OCI-LY7 (cell line): ENCODE results near the gene KIAA1671. TPM values are rescaled to one million over a fixed set of nuclear protein-coding genes. Genes with fewer than 3 reads are reported as not detected.

ENCODE experiments used
- BruUV-seq: library from RNA; stranded (reverse); fragments of 400-500 nt; replicated peaks from 2 replicates; lab custom pipeline; 2021; lab: Mats Ljungman, UMichigan
- CTCF ChIA-PET: fragments of 300-600 bp; sonication (Branson Sonifier 250); formaldehyde crosslinking; loops from one replicate; lab custom pipeline; 2022; ENCODE audit warnings: antibody characterized with exemption; ENCODE audit not compliant: unreplicated experiment; lab: Charles Lee
- POLR2A ChIA-PET: fragments of 300-600 bp; sonication (Branson Sonifier 250); formaldehyde crosslinking; loops from one replicate; lab custom pipeline; 2022; ENCODE audit warnings: antibody characterized with exemption; lab: Charles Lee
- DNase-seq: peaks from one replicate; pipeline ENCODE4 v3.0.0-alpha.2; 2015; ENCODE audit warnings: low spot score
- H2AFZ ChIP-seq: fragments of 200-600 bp; sonication (generic), shearing (Covaris generic); 2 replicates; pipeline ENCODE4 v1.6.1; 2014; ENCODE audit warnings: mild to moderate bottlenecking, antibody characterized with exemption, low read length, moderate library complexity
- H3K27ac ChIP-seq: fragments of 200-600 bp; sonication (generic); 2 replicates; pipeline ENCODE4 v1.5.1; 2014; ENCODE audit warnings: mixed run types, low read depth, mild to moderate bottlenecking, moderate library complexity, low read length, inconsistent platforms; ENCODE audit not compliant: poor library complexity, severe bottlenecking
- H3K36me3 ChIP-seq: fragments of 200-600 bp; sonication (generic); 2 replicates; pipeline ENCODE4 v1.6.1; 2014; ENCODE audit warnings: mild to moderate bottlenecking, antibody characterized with exemption, low read length, moderate library complexity, mixed read lengths; ENCODE audit not compliant: insufficient read depth
- H3K4me1 ChIP-seq: fragments of 200-600 bp; sonication (generic); 2 replicates; pipeline ENCODE4 v1.5.1; 2014; ENCODE audit warnings: mild to moderate bottlenecking, low read length; ENCODE audit not compliant: insufficient read depth, poor library complexity, severe bottlenecking
- H3K4me2 ChIP-seq: fragments of 200-600 bp; sonication (generic); 2 replicates; pipeline ENCODE4 v1.6.1; 2014; ENCODE audit warnings: mild to moderate bottlenecking, low read length
- H3K4me3 ChIP-seq: fragments of 200-600 bp; sonication (generic); 2 replicates; pipeline ENCODE4 v1.5.1; 2014; ENCODE audit warnings: mild to moderate bottlenecking, low read depth, low read length; ENCODE audit not compliant: poor library complexity, severe bottlenecking
- H3K79me2 ChIP-seq: fragments of 200-600 bp; sonication (generic); 2 replicates; pipeline ENCODE4 v1.6.1; 2016; ENCODE audit warnings: low read depth, mild to moderate bottlenecking, low read length, moderate library complexity, mixed read lengths; ENCODE audit not compliant: insufficient read depth
- H3K9me2 ChIP-seq: fragments of 200-600 bp; sonication (generic); 2 replicates; pipeline ENCODE4 v1.6.1; 2016; ENCODE audit warnings: mild to moderate bottlenecking, low read length, mixed read lengths; ENCODE audit not compliant: insufficient read depth
- H3K9me3 ChIP-seq: fragments of 200-600 bp; sonication (generic); 2 replicates; pipeline ENCODE4 v1.6.1; 2014; ENCODE audit warnings: mild to moderate bottlenecking, mixed run types, low read length, mixed read lengths
- H4K20me1 ChIP-seq: fragments of 200-600 bp; sonication (generic); 2 replicates; pipeline ENCODE4 v1.6.1; 2014; ENCODE audit warnings: mild to moderate bottlenecking, antibody characterized with exemption, low read length, moderate library complexity, mixed read lengths; ENCODE audit not compliant: insufficient read depth
- EZH2phosphoT487 ChIP-seq: fragments of 200-600 bp; sonication (generic); IDR thresholded peaks from 2 replicates; pipeline ENCODE4 v1.6.1; 2018; ENCODE audit warnings: low read depth, borderline replicate concordance, mild to moderate bottlenecking, mixed run types, antibody characterized with exemption, low read length, moderate library complexity, mixed read lengths
- intact Hi-C: fragments of 100-400 bp; cut with micrococcal nuclease; formaldehyde crosslinking; loops from one replicate; pipeline ENCODE4 v1.10.0; 2022; ENCODE audit not compliant: unreplicated experiment
- total RNA-seq, 2 experiments: library from RNA; depleted of rRNA in 1 of 2; stranded (reverse); fragments of >200 nt in 1 of 2; shearing (Covaris generic) in 1 of 2; gene quantifications; 2 replicates each; pipeline ENCODE4 v1.2.3, GENCODE V29; 2014 to 2022
- TF ChIP-seq, protein P1 (sequence below): fragments of 200-600 bp; sonication (generic); conservative IDR thresholded peaks from 2 replicates; pipeline ENCODE4 v1.5.1; 2014; ENCODE audit warnings: mild to moderate bottlenecking, antibody characterized with exemption, low read length, moderate library complexity, mixed read lengths

KIAA1671 gene
- total RNA-seq, 2 experiments from 2014 or later = not detected

DNA sequence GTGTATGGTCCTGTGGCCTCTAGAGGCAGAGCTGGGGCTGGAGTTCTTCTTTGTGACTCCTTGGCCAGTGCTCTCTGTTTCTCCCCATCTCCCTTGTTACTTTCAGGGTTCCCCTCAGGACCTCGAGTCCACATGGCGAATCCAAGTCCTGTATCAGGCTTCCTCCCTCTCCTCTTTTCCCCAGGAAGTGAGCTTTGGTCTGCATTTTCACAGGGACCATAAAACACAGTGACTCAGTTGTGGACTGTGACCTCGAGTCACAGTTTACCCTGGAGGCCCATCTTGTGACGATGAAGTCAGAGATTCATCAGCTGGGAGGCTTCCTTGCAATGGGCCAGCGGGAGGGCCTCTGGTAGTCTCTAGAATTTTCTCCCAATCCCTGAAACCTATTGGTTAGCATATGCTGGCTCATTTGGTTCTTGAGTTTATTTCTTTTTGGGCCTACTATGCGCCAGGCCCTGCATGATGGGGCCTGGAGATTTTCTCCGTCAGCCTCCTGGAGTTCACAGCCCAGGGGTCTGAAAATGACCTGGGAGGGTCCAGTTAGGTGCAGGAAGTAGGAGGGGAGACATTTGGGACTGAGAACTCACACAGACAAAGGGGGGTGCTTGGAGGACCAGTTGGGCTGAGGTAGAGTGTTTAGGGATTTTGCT lies 100.8 kb downstream of the KIAA1671 start:
- no TSS peak for BruUV-seq
- ChIA-PET POLR2A (no interaction called here), CTCF (interaction anchor here (0.5 kb wide), 1 partner anchor 358 kb away, joined by 4 read pairs; no protein-coding TSS in a partner anchor)
- H3K4me2 ChIP-seq = no peak overlapping the region
- H3K4me1 ChIP-seq = no peaks in the 10 kb centered on the region
- intact Hi-C loops = no loop called here
- TF ChIP-seq EZH2phosphoT487 = no peak
- TF ChIP-seq, protein P1, sequence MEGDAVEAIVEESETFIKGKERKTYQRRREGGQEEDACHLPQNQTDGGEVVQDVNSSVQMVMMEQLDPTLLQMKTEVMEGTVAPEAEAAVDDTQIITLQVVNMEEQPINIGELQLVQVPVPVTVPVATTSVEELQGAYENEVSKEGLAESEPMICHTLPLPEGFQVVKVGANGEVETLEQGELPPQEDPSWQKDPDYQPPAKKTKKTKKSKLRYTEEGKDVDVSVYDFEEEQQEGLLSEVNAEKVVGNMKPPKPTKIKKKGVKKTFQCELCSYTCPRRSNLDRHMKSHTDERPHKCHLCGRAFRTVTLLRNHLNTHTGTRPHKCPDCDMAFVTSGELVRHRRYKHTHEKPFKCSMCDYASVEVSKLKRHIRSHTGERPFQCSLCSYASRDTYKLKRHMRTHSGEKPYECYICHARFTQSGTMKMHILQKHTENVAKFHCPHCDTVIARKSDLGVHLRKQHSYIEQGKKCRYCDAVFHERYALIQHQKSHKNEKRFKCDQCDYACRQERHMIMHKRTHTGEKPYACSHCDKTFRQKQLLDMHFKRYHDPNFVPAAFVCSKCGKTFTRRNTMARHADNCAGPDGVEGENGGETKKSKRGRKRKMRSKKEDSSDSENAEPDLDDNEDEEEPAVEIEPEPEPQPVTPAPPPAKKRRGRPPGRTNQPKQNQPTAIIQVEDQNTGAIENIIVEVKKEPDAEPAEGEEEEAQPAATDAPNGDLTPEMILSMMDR = no peak
- H3K9me2 ChIP-seq = no peaks in the 10 kb centered on the region
- no peak for DNase-seq
- no peaks in the 10 kb centered on the region for H3K79me2 ChIP-seq
- no peak overlapping the region for H2AFZ ChIP-seq
- 0 out of 2 replicates have a peak, but pooled peaks cover 4% of the 10 kb centered on the region for H3K9me3 ChIP-seq
- H4K20me1 ChIP-seq = no peaks in the 10 kb centered on the region
- H3K27ac ChIP-seq = no peak overlapping the region
- H3K4me3 ChIP-seq = no peak overlapping the region
- H3K36me3 ChIP-seq = no peaks in the 10 kb centered on the region

DNA sequence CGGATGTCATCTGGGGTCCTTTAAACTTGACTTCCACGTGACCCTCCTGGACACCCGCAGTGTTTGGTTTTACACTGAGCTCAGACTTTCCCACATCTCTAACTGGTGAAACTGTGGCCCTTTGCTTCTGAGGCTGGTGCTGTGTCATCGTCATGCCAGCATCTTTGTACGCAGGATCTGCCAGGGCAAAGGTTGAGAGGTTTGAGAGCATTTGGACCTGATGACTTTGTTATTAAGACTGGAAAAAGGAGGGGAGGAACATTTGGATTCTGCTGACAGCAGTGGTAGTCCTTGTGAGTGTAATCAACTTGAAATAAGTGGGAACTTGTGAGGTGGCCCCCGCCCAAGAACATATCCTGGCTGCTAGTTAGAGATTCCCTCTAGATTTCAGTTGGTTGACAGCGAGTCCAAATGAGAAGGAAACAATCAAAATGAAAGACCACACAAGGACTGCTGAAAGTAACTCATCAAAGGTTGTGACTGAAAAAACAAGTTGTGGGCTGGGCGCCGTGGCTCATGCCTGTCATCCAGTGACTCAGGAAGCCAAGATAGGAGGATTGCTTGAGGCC lies 102.5 kb downstream of the KIAA1671 start:
- H2AFZ ChIP-seq = no peak overlapping the region
- intact Hi-C loops = no loop called here
- H3K36me3 ChIP-seq = no peaks in the 10 kb centered on the region
- H3K4me1 ChIP-seq = no peaks in the 10 kb centered on the region
- ChIA-PET CTCF (no interaction called here), POLR2A (no interaction called here)
- no peak overlapping the region for H3K27ac ChIP-seq
- DNase-seq = no peak
- no peak overlapping the region for H3K4me2 ChIP-seq
- no peaks in the 10 kb centered on the region for H3K9me2 ChIP-seq
- no peaks in the 10 kb centered on the region for H3K79me2 ChIP-seq
- no peak overlapping the region for H3K4me3 ChIP-seq
- no peaks in the 10 kb centered on the region for H4K20me1 ChIP-seq
- BruUV-seq = no TSS peak
- no peak for TF ChIP-seq EZH2phosphoT487
- TF ChIP-seq, protein P1 = no peak
- H3K9me3 ChIP-seq = 0 out of 2 replicates have a peak, but pooled peaks cover 4% of the 10 kb centered on the region
